ENCODE results near the gene UBR4.

The UBR4 gene

GRCh38 chr1:19199329-19199968 lies 10.6 kb downstream of the UBR4 start:
- no peak overlapping the region for H3K4me3 ChIP-seq (ENCODE audit: low read depth, low read length)
- DNase-seq (ENCODE audit: low read depth): no peak
- TF ChIP-seq CTCF (IDR thresholded peaks at IDR 0.05; ENCODE audit: low read depth, low read length, missing control alignments): no peak

GRCh38 chr1:19198820-19199219 lies 11.2 kb downstream of the UBR4 start:
- no peak for DNase-seq (ENCODE audit: low read depth)
- no peak for TF ChIP-seq CTCF (IDR thresholded peaks at IDR 0.05; ENCODE audit: low read depth, low read length, missing control alignments)
- H3K4me3 ChIP-seq (ENCODE audit: low read depth, low read length): no peak overlapping the region

GRCh38 chr1:19197845-19198244 lies 12.2 kb downstream of the UBR4 start:
- DNase-seq (ENCODE audit: low read depth): no peak
- no peak overlapping the region for H3K4me3 ChIP-seq (ENCODE audit: low read depth, low read length)
- TF ChIP-seq CTCF (IDR thresholded peaks at IDR 0.05; ENCODE audit: low read depth, low read length, missing control alignments): no peak

- H3K4me3 ChIP-seq (ENCODE audit: low read depth, low read length): no peak overlapping the region
- TF ChIP-seq CTCF (IDR thresholded peaks at IDR 0.05; ENCODE audit: low read depth, low read length, missing control alignments): no peak
- DNase-seq (ENCODE audit: low read depth): no peak
Measured at GRCh38 chr1:19196331-19196730, 13.7 kb downstream of the UBR4 start.

- no peak for TF ChIP-seq CTCF (IDR thresholded peaks at IDR 0.05; ENCODE audit: low read depth, low read length, missing control alignments)
- H3K4me3 ChIP-seq (ENCODE audit: low read depth, low read length): no peak overlapping the region
- no peak for DNase-seq (ENCODE audit: low read depth)
Measured at GRCh38 chr1:19193004-19193403, 17.1 kb downstream of the UBR4 start.

GRCh38 chr1:19191811-19192210 lies 18.3 kb downstream of the UBR4 start:
- H3K4me3 ChIP-seq (ENCODE audit: low read depth, low read length): no peak overlapping the region
- no peak for TF ChIP-seq CTCF (IDR thresholded peaks at IDR 0.05; ENCODE audit: low read depth, low read length, missing control alignments)
- DNase-seq (ENCODE audit: low read depth): no peak

GRCh38 chr1:19190468-19190867 lies 19.6 kb downstream of the UBR4 start:
- H3K4me3 ChIP-seq (ENCODE audit: low read depth, low read length): no peak overlapping the region
- DNase-seq (ENCODE audit: low read depth): no peak
- no peak for TF ChIP-seq CTCF (IDR thresholded peaks at IDR 0.05; ENCODE audit: low read depth, low read length, missing control alignments)
